Smooth muscle cell of bladder (primary cell): ENCODE measurements around the gene PLLP. TPM values are rescaled to one million over a fixed set of nuclear protein-coding genes. Genes with fewer than 3 reads are reported as not detected.

ENCODE experiments used
- total RNA-seq: library from RNA; depleted of rRNA; stranded (reverse); fragments of >200 nt; gene quantifications from 2 replicates; pipeline ENCODE4 v1.2.3, GENCODE V29; 2014

Gene PLLP
- not detected in 2 replicates for total RNA-seq

GRCh38 chr16:57284209-57284951, at the start of gene PLLP:
Gene PLLP, minus strand, starts transcription at chr16:57284672. Its CDS starts 132 bp downstream, at chr16:57284540.

GRCh38 chr16:57244767-57245471, 39.6 kb downstream of the PLLP start, which contains the start of gene ARL2BP:
Gene ARL2BP, plus strand, starts transcription at chr16:57245259. Its CDS starts 109 bp downstream, at chr16:57245368.

Other genes starting within 250 kb of the PLLP start
- gene CPNE2, start 192.1 kb downstream of the PLLP start, total RNA-seq, result 10.2 and 10.4 TPM in 2 replicates
- gene PSME3IP1, start 98.6 kb downstream of the PLLP start, total RNA-seq, result 54.6 and 57.5 TPM in 2 replicates
- 34.7 and 39.4 TPM in 2 replicates for gene RSPRY1, start 98.3 kb downstream of the PLLP start, total RNA-seq
- 56.3 and 58.3 TPM in 2 replicates for gene ARL2BP, start 39.4 kb downstream of the PLLP start, total RNA-seq
- not detected in 2 replicates for gene CCL22, start 74.1 kb upstream of the PLLP start, total RNA-seq
- 0.09 TPM in 1 of 2 replicates, not detected in the other for gene CX3CL1, start 87.8 kb upstream of the PLLP start, total RNA-seq
- not detected in 2 replicates for gene CCL17, start 120.1 kb upstream of the PLLP start, total RNA-seq
- 33.8 and 45.7 TPM in 2 replicates for gene CIAPIN1, start 162.7 kb upstream of the PLLP start, total RNA-seq
- 40.5 and 43.6 TPM in 2 replicates for gene COQ9, start 162.8 kb upstream of the PLLP start, total RNA-seq
- gene POLR2C, start 178.0 kb upstream of the PLLP start, total RNA-seq, result 110 and 116 TPM in 2 replicates
- 28.2 and 36.4 TPM in 2 replicates for gene DOK4, start 201.8 kb upstream of the PLLP start, total RNA-seq